ENCODE results near the gene FMNL2. TPM values are rescaled to one million over a fixed set of nuclear protein-coding genes. Genes with fewer than 3 reads are reported as not detected.

FMNL2 gene
- total RNA-seq, 4 donors from 2014 or later, result 37.7 to 60.9 (median 52.1) TPM

DNA sequence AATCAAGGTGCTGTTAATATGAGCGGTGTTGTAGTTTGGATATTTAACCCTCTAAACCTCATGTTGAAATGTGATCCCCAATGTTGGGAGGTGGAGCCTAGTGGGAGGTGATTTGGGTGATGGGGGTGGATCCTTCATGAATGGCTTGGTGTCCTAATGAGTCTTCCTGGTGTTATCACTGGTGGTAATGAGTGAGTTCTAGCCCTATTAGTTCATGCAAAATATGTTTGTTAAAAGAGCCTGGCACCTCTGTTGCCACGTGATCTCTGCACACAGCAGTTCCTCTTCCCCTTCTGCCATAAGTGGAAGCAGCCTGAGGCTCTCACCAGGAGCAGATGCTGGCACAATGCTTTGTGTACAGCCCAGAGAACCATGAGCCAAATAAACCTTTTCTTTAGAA lies 158.4 kb downstream of the FMNL2 start:
- no peak overlapping the region for H3K27ac ChIP-seq
- no peaks in the 10 kb centered on the region for H3K27me3 ChIP-seq
- 91 to 96% methylated on average over 2 of the region's 2 CpGs for WGBS, 2 donors
- H3K4me3 ChIP-seq (replicated peaks in 1 of 3), result no peak overlapping the region
- no peaks in the 10 kb centered on the region for H3K36me3 ChIP-seq
- peaks cover 3 to 28% of the 10 kb centered on the region in 2 donors for H3K4me1 ChIP-seq
- DNase-seq, result no peak
- no peaks in the 10 kb centered on the region for H3K9me3 ChIP-seq
- intact Hi-C loops (cut with DNase I), result no loop called here
- no peak for TF ChIP-seq POLR2A (IDR thresholded peaks at IDR 0.05)
- TF ChIP-seq, protein P1, sequence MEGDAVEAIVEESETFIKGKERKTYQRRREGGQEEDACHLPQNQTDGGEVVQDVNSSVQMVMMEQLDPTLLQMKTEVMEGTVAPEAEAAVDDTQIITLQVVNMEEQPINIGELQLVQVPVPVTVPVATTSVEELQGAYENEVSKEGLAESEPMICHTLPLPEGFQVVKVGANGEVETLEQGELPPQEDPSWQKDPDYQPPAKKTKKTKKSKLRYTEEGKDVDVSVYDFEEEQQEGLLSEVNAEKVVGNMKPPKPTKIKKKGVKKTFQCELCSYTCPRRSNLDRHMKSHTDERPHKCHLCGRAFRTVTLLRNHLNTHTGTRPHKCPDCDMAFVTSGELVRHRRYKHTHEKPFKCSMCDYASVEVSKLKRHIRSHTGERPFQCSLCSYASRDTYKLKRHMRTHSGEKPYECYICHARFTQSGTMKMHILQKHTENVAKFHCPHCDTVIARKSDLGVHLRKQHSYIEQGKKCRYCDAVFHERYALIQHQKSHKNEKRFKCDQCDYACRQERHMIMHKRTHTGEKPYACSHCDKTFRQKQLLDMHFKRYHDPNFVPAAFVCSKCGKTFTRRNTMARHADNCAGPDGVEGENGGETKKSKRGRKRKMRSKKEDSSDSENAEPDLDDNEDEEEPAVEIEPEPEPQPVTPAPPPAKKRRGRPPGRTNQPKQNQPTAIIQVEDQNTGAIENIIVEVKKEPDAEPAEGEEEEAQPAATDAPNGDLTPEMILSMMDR (IDR thresholded peaks at IDR 0.05), result no peak

DNA sequence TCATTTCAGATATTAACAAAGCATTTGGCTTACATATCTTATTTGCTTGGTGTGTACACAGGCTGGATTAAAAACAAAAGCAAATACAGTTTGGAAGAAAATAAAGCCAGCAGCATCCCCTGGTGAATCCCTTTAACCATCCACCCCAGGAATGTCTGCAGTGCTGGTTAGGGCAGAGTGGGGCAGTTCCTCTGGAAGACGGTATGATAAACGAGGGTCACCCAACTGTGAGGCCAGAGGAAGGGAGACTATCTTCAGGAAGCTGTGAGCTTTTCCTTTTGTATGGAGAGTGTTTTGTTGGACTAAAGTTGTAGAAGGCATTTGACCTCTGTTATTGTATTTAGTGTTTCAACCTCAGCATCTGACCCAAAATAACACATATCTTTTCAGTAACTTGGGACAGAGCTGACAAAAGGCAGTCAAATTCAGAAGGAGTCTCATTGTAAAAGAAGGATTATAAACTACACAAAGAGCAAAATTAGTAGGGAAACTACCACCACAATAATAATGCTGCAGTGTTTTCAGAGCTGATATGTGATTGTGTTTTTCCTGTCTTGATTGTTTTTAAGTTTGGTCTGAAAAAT lies 159.1 kb downstream of the FMNL2 start:
- no peaks in the 10 kb centered on the region for H3K27me3 ChIP-seq
- no peaks in the 10 kb centered on the region for H3K9me3 ChIP-seq
- WGBS, 2 donors, result 63 to 72% methylated on average over 2 of the region's 2 CpGs
- no peak overlapping the region for H3K4me3 ChIP-seq (replicated peaks in 1 of 3)
- no peaks in the 10 kb centered on the region for H3K36me3 ChIP-seq
- no peak for DNase-seq
- no peak overlapping the region for H3K27ac ChIP-seq
- intact Hi-C loops (cut with DNase I), result no loop called here
- no peak for TF ChIP-seq POLR2A (IDR thresholded peaks at IDR 0.05)
- TF ChIP-seq, protein P1 (IDR thresholded peaks at IDR 0.05), result no peak
- H3K4me1 ChIP-seq, result peaks cover 3 to 34% of the 10 kb centered on the region in 2 donors

DNA sequence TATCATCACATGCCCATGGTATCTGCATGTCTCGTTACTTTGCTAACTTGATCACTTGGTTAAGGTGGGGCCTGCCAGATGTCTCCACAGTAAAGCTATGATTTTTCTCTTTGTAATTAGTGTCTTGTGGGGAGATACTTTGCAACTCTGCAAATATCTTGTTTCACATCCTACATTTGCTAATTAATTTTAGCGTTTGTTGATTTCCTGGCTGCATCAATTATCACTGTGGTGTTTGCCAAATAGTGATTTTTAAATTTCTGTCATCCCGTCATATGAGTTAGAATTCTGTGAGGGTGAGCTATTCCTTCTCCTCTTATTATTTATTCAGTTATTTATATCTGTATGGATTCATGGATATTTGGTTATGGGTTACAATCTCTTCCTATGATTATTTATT lies 161.4 kb downstream of the FMNL2 start:
- no peak overlapping the region for H3K4me3 ChIP-seq (replicated peaks in 1 of 3)
- peaks cover 13 to 39% of the 10 kb centered on the region in 2 donors for H3K4me1 ChIP-seq
- 92 to 99% methylated on average over 3 of the region's 3 CpGs for WGBS, 2 donors
- TF ChIP-seq POLR2A (IDR thresholded peaks at IDR 0.05), result no peak
- no peaks in the 10 kb centered on the region for H3K27me3 ChIP-seq
- H3K9me3 ChIP-seq, result no peaks in the 10 kb centered on the region
- H3K36me3 ChIP-seq, result no peaks in the 10 kb centered on the region
- no peak overlapping the region for H3K27ac ChIP-seq
- intact Hi-C loops (cut with DNase I), result no loop called here
- DNase-seq, result no peak

DNA sequence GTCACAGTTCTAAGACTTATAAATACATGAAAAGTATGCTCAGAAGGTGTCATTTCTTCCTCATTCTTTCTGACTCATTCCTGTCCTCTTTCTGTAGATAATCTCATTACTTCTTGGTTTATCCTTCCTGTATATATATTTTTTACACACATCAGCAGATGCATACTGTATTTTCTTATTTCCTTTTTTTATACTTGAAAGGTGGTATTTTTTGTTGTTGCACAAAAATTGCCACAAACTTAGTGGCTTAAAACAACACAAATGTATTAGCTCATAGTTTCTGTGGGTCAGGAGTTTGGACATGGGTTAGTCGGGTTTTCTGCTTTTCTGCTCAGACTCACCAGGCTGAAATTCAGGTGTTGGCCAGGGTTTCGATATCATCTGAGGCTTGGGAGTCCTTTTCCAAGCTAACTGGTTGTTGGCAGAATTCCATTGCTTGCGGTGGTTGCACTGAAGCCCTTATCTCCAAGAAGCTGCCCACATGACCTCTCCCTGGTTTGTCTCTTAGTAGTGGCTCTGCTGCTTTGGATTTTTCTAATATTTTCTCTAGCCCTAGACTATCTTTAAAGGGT lies 162.6 kb downstream of the FMNL2 start:
- Histone ChIP-seq H3K4me3 (replicated peaks in 1 of 3) (no peak overlapping the region), H3K9me3 (no peaks in the 10 kb centered on the region), H3K4me1 (peaks cover 13 to 39% of the 10 kb centered on the region in 2 donors), H3K27ac (peak overlapping the region in 2 of 3 donors; percentile 37 to 52), H3K36me3 (no peaks in the 10 kb centered on the region), H3K27me3 (no peaks in the 10 kb centered on the region)
- DNase-seq, result peak; percentile 68 to 70
- WGBS, 2 donors, result 25 to 35% methylated on average over 3 of the region's 3 CpGs
- intact Hi-C loops (cut with DNase I), result no loop called here
- TF ChIP-seq, protein P1 (IDR thresholded peaks at IDR 0.05), result no peak
- TF ChIP-seq POLR2A (IDR thresholded peaks at IDR 0.05), result no peak

DNA sequence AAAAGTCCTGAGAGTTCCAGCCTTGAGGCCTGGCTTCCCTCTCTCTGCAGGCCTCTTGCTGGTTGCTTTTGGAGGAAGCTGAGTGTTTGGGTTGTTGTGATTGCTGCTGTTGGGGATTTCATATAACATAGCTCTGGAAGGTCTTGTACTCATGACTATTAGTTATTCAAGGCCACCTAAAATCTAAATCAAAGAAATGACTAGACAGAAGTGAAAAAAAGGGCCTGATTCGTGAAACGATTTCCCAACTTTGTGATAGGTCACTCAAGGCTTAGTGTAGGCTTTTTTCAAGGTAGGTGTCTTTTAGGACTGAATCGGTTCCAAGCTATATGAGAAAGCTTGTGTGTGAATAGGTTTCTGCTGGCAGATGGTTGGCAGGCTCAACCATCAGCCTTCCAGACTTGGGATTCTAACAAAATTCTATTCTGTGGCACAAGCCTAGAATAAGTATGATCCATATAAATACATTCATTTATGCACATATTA lies 164.4 kb downstream of the FMNL2 start:
- H3K27ac ChIP-seq, result peak overlapping the region; percentile 3 to 58 (median 51)
- no peaks in the 10 kb centered on the region for H3K9me3 ChIP-seq
- H3K4me3 ChIP-seq (replicated peaks in 1 of 3), result no peak overlapping the region
- 81 to 90% methylated on average over 3 of the region's 3 CpGs for WGBS, 2 donors
- no peaks in the 10 kb centered on the region for H3K36me3 ChIP-seq
- intact Hi-C loops (cut with DNase I), result no loop called here
- H3K27me3 ChIP-seq, result no peaks in the 10 kb centered on the region
- DNase-seq, result no peak
- peaks cover 10 to 33% of the 10 kb centered on the region in 2 donors for H3K4me1 ChIP-seq
- no peak for TF ChIP-seq POLR2A (IDR thresholded peaks at IDR 0.05)
- TF ChIP-seq, protein P1 (IDR thresholded peaks at IDR 0.05), result no peak

Measured in thyroid gland (tissue), 4 donors.